H1 (cell line): ENCODE measurements around the gene PDGFA. TPM values are rescaled to one million over a fixed set of nuclear protein-coding genes. Genes with fewer than 3 reads are reported as not detected.

Source experiments
- CTCF ChIA-PET: fragments of 300-600 bp; sonication (Branson Sonifier 250); formaldehyde crosslinking; loops from one replicate; lab custom pipeline; 2021; ENCODE audit not compliant: partially characterized antibody; lab: Charles Lee
- POLR2A ChIA-PET: fragments of 300-600 bp; sonication (Branson Sonifier 250); formaldehyde crosslinking; loops from one replicate; lab custom pipeline; 2021; ENCODE audit warnings: inconsistent platforms; ENCODE audit not compliant: partially characterized antibody; lab: Charles Lee
- DNase-seq, 2 experiments: peaks; one replicate each; pipeline versions ENCODE4 v3.0.0 to v3.0.0-alpha.2; 2010 to 2022; ENCODE audit warnings: low spot score in 2 of 2, low read depth in 1 of 2, mixed read lengths in 1 of 2
- FAIRE-seq: peaks from 2 replicates; lab custom pipeline; 2011; peaks lifted over from hg19 to GRCh38; lab: Jason Lieb, UNC
- H2AFZ ChIP-seq: 2 replicates; pipeline ENCODE4 v1.8.1; 2012; ENCODE audit warnings: low read length, inconsistent platforms
- H2AK5ac ChIP-seq: 2 replicates; pipeline ENCODE4 v1.6.1; 2013; ENCODE audit warnings: low read depth, low read length
- H2BK120ac ChIP-seq: replicated peaks from 2 replicates; pipeline ENCODE3; 2013; ENCODE audit warnings: low read depth, low read length, inconsistent platforms
- H2BK12ac ChIP-seq: 2 replicates; pipeline ENCODE4 v1.6.1; 2013; ENCODE audit warnings: low read depth, low read length
- H2BK15ac ChIP-seq: 2 replicates; pipeline ENCODE4 v1.6.1; 2013; ENCODE audit warnings: low read length
- H2BK20ac ChIP-seq: 2 replicates; pipeline ENCODE4 v1.6.1; 2013; ENCODE audit warnings: low read length
- H2BK5ac ChIP-seq: 2 replicates; pipeline ENCODE4 v1.6.1; 2013; ENCODE audit warnings: low read depth, low read length
- H3K14ac ChIP-seq: 2 replicates; pipeline ENCODE4 v1.6.1; 2013; ENCODE audit warnings: inconsistent platforms; ENCODE audit not compliant: insufficient read length
- H3K18ac ChIP-seq: 2 replicates; pipeline ENCODE4 v1.6.1; 2013; ENCODE audit warnings: low read length; ENCODE audit errors: extremely low read depth
- H3K23ac ChIP-seq: 2 replicates; pipeline ENCODE4 v1.6.1; 2013; ENCODE audit warnings: inconsistent platforms; ENCODE audit not compliant: insufficient read length
- H3K23me2 ChIP-seq: 2 replicates; pipeline ENCODE4 v1.6.1; 2013; ENCODE audit warnings: low read depth, low read length
- H3K27ac ChIP-seq: 2 replicates; pipeline ENCODE4 v1.6.1; 2011; ENCODE audit warnings: low read depth, low read length, inconsistent platforms
- H3K27me3 ChIP-seq, 4 experiments: replicated peaks in 1 of 4; 1 replicate in 1 of 4; 2 replicates in 3 of 4; pipeline versions ENCODE4 v1.6.1 to v1.8.1; 2011 to 2013; ENCODE audit warnings: low read length in 3 of 4, mild to moderate bottlenecking in 3 of 4, inconsistent platforms in 2 of 4, mixed read lengths in 2 of 4, moderate library complexity in 1 of 4; ENCODE audit not compliant: control insufficient read depth in 3 of 4, insufficient read depth in 3 of 4; ENCODE audit errors: extremely low read depth in 1 of 4
- H3K36me3 ChIP-seq, 4 experiments: 2 replicates each; pipeline versions ENCODE4 v1.6.1 to v1.8.1; 2011 to 2013; ENCODE audit warnings: mild to moderate bottlenecking in 4 of 4, low read length in 3 of 4, moderate library complexity in 2 of 4, control low read depth in 1 of 4, inconsistent platforms in 1 of 4; ENCODE audit not compliant: insufficient read depth in 4 of 4, control insufficient read depth in 2 of 4
- H3K4ac ChIP-seq: replicated peaks from 2 replicates; pipeline ENCODE3; 2013; ENCODE audit warnings: low read length, low read depth, mixed read lengths, inconsistent platforms; ENCODE audit not compliant: insufficient read length
- H3K4me1 ChIP-seq, 4 experiments: replicated peaks in 1 of 4; 1 replicate in 1 of 4; 2 replicates in 3 of 4; pipeline versions ENCODE4 v1.6.1 to v1.8.1; 2011 to 2013; ENCODE audit warnings: low read length in 3 of 4, inconsistent platforms in 2 of 4, mixed read lengths in 1 of 4; ENCODE audit not compliant: insufficient read depth in 4 of 4, control insufficient read depth in 3 of 4
- H3K4me2 ChIP-seq, 2 experiments: 2 replicates each; pipeline versions ENCODE4 v1.6.1 to v1.8.1; 2011 to 2013; ENCODE audit warnings: low read depth in 2 of 2, low read length in 2 of 2, control low read depth in 1 of 2, inconsistent platforms in 1 of 2, mild to moderate bottlenecking in 1 of 2; ENCODE audit not compliant: insufficient read depth in 1 of 2
- H3K4me3 ChIP-seq, 4 experiments: fragments of 200-600, 300-600 bp in 1 of 4; sonication (generic), shearing (Covaris generic), sonication (Bioruptor Twin) in 1 of 4; 2 replicates each; pipeline versions ENCODE4 v1.5.1 to v1.8.1; 2011 to 2016; ENCODE audit warnings: low read length in 4 of 4, low read depth in 3 of 4, control low read depth in 2 of 4, inconsistent platforms in 2 of 4, mild to moderate bottlenecking in 2 of 4, mixed read lengths in 1 of 4, moderate library complexity in 1 of 4; ENCODE audit not compliant: insufficient read depth in 2 of 4; ENCODE audit errors: extremely low read depth in 1 of 4
- H3K56ac ChIP-seq: replicated peaks from 2 replicates; pipeline ENCODE3; 2013; ENCODE audit warnings: low read depth, mild to moderate bottlenecking, mixed read lengths, low read length, inconsistent platforms; ENCODE audit not compliant: insufficient read length
- H3K79me1 ChIP-seq: 2 replicates; pipeline ENCODE4 v1.6.1; 2013; ENCODE audit warnings: low read depth, low read length, control low read depth
- H3K79me2 ChIP-seq, 2 experiments: 2 replicates each; pipeline versions ENCODE4 v1.6.1 to v1.8.1; 2012 to 2013; ENCODE audit warnings: low read length in 2 of 2, mild to moderate bottlenecking in 2 of 2, inconsistent platforms in 1 of 2; ENCODE audit not compliant: insufficient read depth in 2 of 2, control insufficient read depth in 1 of 2
- H3K9ac ChIP-seq, 4 experiments: replicated peaks in 1 of 4; 1 replicate in 1 of 4; 2 replicates in 3 of 4; pipeline versions ENCODE4 v1.6.1 to v1.8.1; 2011 to 2013; ENCODE audit warnings: low read depth in 3 of 4, low read length in 3 of 4, control low read depth in 2 of 4, mild to moderate bottlenecking in 2 of 4, moderate library complexity in 2 of 4, inconsistent platforms in 1 of 4; ENCODE audit errors: extremely low read depth in 1 of 4
- H3K9me3 ChIP-seq, 2 experiments: 2 replicates each; pipeline versions ENCODE4 v1.6.1 to v1.8.1; 2012 to 2013; ENCODE audit warnings: mild to moderate bottlenecking in 2 of 2, moderate library complexity in 2 of 2, control low read depth in 1 of 2, inconsistent platforms in 1 of 2, low read depth in 1 of 2, low read length in 1 of 2, mixed read lengths in 1 of 2; ENCODE audit not compliant: insufficient read depth in 2 of 2
- H4K20me1 ChIP-seq, 2 experiments: replicated peaks in 1 of 2; 2 replicates each; pipeline versions ENCODE3 to v1.8.1; 2011 to 2013; ENCODE audit warnings: inconsistent platforms in 2 of 2, low read length in 2 of 2, mild to moderate bottlenecking in 1 of 2; ENCODE audit not compliant: insufficient read depth in 2 of 2, control insufficient read depth in 1 of 2
- H4K5ac ChIP-seq: 2 replicates; pipeline ENCODE4 v1.6.1; 2013; ENCODE audit warnings: low read length, low read depth, mixed read lengths, inconsistent platforms; ENCODE audit not compliant: insufficient read length
- H4K8ac ChIP-seq: 2 replicates; pipeline ENCODE4 v1.8.0; 2013; ENCODE audit warnings: mild to moderate bottlenecking, moderate library complexity, low read length, inconsistent platforms; ENCODE audit not compliant: insufficient read depth; ENCODE audit errors: extremely low read depth
- H4K91ac ChIP-seq: replicated peaks from 2 replicates; pipeline ENCODE3; 2013; ENCODE audit warnings: low read length, mixed read lengths, inconsistent platforms; ENCODE audit not compliant: insufficient read length
- RAD21 ChIP-seq, 2 experiments: IDR thresholded peaks in 1 of 2; conservative IDR thresholded peaks in 1 of 2; 2 replicates each; pipeline ENCODE4 v1.6.1; 2011; ENCODE audit warnings: low read depth in 2 of 2, low read length in 2 of 2, improper control_type of control experiment in 1 of 2, inconsistent platforms in 1 of 2, mild to moderate bottlenecking in 1 of 2, moderate library complexity in 1 of 2
- SAP30 ChIP-seq: fragments of 300-600 bp; sonication (generic); IDR thresholded peaks from 2 replicates; pipeline ENCODE4 v1.7.1; 2012; ENCODE audit warnings: low read length, moderate library complexity, mild to moderate bottlenecking, inconsistent platforms; ENCODE audit not compliant: insufficient read depth, insufficient replicate concordance
- SIN3A ChIP-seq, 2 experiments: IDR thresholded peaks in 1 of 2; conservative IDR thresholded peaks in 1 of 2; 2 replicates each; pipeline ENCODE4 v1.6.1; 2011 to 2012; ENCODE audit warnings: low read length in 2 of 2, improper control_type of control experiment in 1 of 2, low read depth in 1 of 2, mild to moderate bottlenecking in 1 of 2
- TAF1 ChIP-seq: IDR thresholded peaks from 2 replicates; pipeline ENCODE4 v1.6.1; 2011; ENCODE audit warnings: mild to moderate bottlenecking, low read depth, low read length
- TAF7 ChIP-seq: optimal IDR thresholded peaks from 2 replicates; pipeline ENCODE3; 2011; ENCODE audit warnings: low read depth, mild to moderate bottlenecking, inconsistent platforms, low read length, moderate library complexity, borderline replicate concordance
- WGBS, 2 experiments: shearing (Covaris generic) in 1 of 2; methylation state at CpG; one replicate each; pipeline versions ENCODE4 v1.1.6 to v1.1.7; 2013 to 2015; ENCODE audit warnings: low lambda C conversion rate in 2 of 2, mixed read lengths in 2 of 2, inconsistent platforms in 1 of 2, low coverage in 1 of 2, missing lambda C conversion rate in 1 of 2; ENCODE audit not compliant: insufficient replicate concordance in 2 of 2, insufficient coverage in 1 of 2, insufficient read length in 1 of 2; ENCODE audit errors: extremely low coverage in 1 of 2, missing lambda C conversion rate in 1 of 2; 5-methylcytosine and 5-hydroxymethylcytosine counted together
- polyA plus RNA-seq, 7 experiments: library from polyadenylated mRNA; depleted of rRNA in 3 of 7; stranded (reverse) in 5 of 7; unstranded in 2 of 7; fragments of >200 nt in 5 of 7; fragments of 200-250 nt in 2 of 7; gene quantifications; 1 replicate in 5 of 7; 2 replicates in 1 of 7; 4 replicates in 1 of 7; pipeline versions ENCODE4 v1.2.1 to v1.2.3, GENCODE V29; 2011 to 2013; ENCODE audit warnings: missing spikeins in 2 of 7, mixed read lengths in 2 of 7
- total RNA-seq: library from RNA; stranded (reverse); fragmentation: NEBNext Ultra II Directional; extraction: Animal tissue kit (Norgen Biotek cat#: 25700); gene quantifications from 2 replicates; pipeline ENCODE4 v1.2.1, GENCODE V29; 2021

Gene PDGFA
- total and polyA plus RNA-seq, 2 of the 8 experiments (the other 6 are each of a cell fraction or from before 2014, with no cell fraction given) = 21.1 to 43.0 TPM

DNA sequence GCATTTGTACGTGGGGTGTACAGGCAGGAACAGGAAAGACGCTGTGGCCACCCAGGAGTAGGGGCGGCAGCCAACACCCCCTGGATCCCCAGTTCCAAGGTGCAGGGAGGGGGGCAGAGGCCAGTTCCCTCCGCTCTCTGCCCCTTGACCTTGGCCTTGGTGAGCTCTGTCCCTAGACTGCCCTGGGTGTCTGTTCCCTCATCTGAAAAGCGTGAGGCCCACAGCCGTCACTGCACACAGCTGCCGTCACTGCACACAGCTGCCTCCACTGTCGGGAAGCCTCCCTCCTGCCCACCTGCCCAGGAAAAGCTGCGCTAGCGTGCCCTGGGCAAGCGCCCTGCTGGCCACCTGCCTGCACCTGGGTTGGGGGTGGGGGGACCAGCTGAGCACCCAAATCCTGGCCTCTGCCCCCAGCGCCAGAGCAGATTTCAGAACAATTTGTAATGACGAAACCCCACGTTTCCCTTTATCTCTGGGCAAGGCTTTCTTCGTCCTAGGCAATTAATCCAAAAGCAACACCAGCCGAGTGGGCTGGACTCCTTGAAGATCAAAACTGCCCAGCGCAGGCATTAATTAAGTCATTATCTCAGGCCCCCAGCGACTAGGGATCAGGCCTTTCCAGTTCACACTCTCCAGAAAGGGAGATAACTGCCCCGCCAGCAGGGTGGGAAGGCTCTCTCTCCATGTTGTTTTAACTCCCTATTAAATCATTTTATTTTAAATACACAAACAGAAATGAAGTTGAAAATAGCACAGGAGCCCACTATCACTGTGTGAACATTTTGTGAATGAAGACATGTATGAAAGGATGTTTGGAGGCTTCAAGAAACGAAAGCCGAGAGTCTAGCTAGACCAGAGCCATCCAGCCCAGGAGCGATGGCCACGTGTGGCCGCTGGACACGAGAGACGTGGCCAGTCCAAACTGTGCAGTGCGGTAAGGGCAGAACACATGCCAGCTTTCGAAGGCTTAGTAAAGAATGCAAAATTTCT lies 4.0 kb upstream of the PDGFA start:
- no peak overlapping the region for H3K23ac ChIP-seq
- H3K36me3 ChIP-seq = no peaks in the 10 kb centered on the region; a peak in 1 of 8 replicates
- H3K9ac ChIP-seq = no peak overlapping the region
- H3K79me2 ChIP-seq = peaks cover 0 to 2% of the 10 kb centered on the region in 2 experiments; a peak in 1 of 4 replicates
- H3K4me3 ChIP-seq = peak overlapping the region in 1 of 4 experiments; percentile 63; a peak in 2 of 8 replicates
- H4K5ac ChIP-seq = no peak overlapping the region
- FAIRE-seq = no peak
- ChIA-PET CTCF (interaction anchor here (1.0 kb wide), 1 partner anchor 250 kb away, joined by 3 read pairs; no protein-coding TSS in a partner anchor), POLR2A (interaction anchor here (0.5 to 1.4 kb wide), 4 partner anchors 9 to 90 kb away, joined by 3 to 4 read pairs (median 3); no protein-coding TSS in a partner anchor)
- no peak overlapping the region; the same call in 1 of the 2 replicates for H3K18ac ChIP-seq
- H4K20me1 ChIP-seq = peaks cover 0 to 9% of the 10 kb centered on the region in 2 experiments
- no peaks in the 10 kb centered on the region; a peak in 1 of 4 replicates for H3K9me3 ChIP-seq
- no peak overlapping the region for H2BK5ac ChIP-seq
- TF ChIP-seq RAD21 (IDR thresholded peaks at IDR 0.05 in 1 of 2, conservative IDR thresholded peaks at IDR 0.05 in 1 of 2; ENCODE audit: low read depth in 2 of 2, low read length in 2 of 2) = no peak
- no peak for TF ChIP-seq TAF1
- TF ChIP-seq TAF7 = no peak
- no peak for TF ChIP-seq SAP30
- no peak for TF ChIP-seq SIN3A (conservative IDR thresholded peaks at IDR 0.05 in 1 of 2, IDR thresholded peaks at IDR 0.05 in 1 of 2; ENCODE audit: low read depth in 1 of 2, low read length in 2 of 2)
- peak overlapping the region; percentile 60; the same call in 1 of the 2 replicates for H2BK12ac ChIP-seq
- H3K79me1 ChIP-seq = no peaks in the 10 kb centered on the region
- H2BK15ac ChIP-seq = no peak overlapping the region
- H3K56ac ChIP-seq = no peak overlapping the region
- WGBS, 2 experiments = 77% methylated on average over 26 of the region's 28 CpGs; no CpG with 5 or more reads in 1 of the 2 experiments
- H2BK20ac ChIP-seq = 0 out of 2 replicates have a peak overlapping the region, but pooled peaks have one; percentile 72
- no peak overlapping the region for H2AK5ac ChIP-seq
- no peak overlapping the region for H3K27ac ChIP-seq
- no peak for DNase-seq
- H3K4me1 ChIP-seq = peaks cover 0 to 17% (median 9%) of the 10 kb centered on the region in 4 experiments; a peak in 5 of 7 replicates
- H4K91ac ChIP-seq = no peak overlapping the region
- H3K27me3 ChIP-seq = peaks cover 25 to 44% (median 33%) of the 10 kb centered on the region in 4 experiments
- peak overlapping the region; percentile 13 for H3K4ac ChIP-seq
- H4K8ac ChIP-seq = no peak overlapping the region; the same call in 1 of the 2 replicates
- H3K23me2 ChIP-seq = peaks cover 35% of the 10 kb centered on the region
- H2BK120ac ChIP-seq = no peak overlapping the region
- peak overlapping the region; percentile 61 to 77; a peak in 3 of 4 replicates for H3K4me2 ChIP-seq
- no peak overlapping the region for H3K14ac ChIP-seq
- no peak overlapping the region for H2AFZ ChIP-seq
